T47D (cell line): ENCODE measurements around the gene GK.
"Not testable (repeated sequence)": the region's sequence is repeated elsewhere in the genome, so short reads cannot be mapped to it uniquely, and the experiment has no call there.

ENCODE experiments used
- DNase-seq, 2 experiments: peaks; one replicate each; pipeline versions ENCODE4 v3.0.0 to v3.0.0-alpha.2; 2011 to 2012; ENCODE audit warnings: low read depth in 1 of 2, low spot score in 1 of 2
- JUND ChIP-seq: IDR thresholded peaks from 2 replicates; pipeline ENCODE4 v1.6.1; 2012; ENCODE audit warnings: low read depth
- in situ Hi-C: cut with HindIII; loops from 2 replicates; pipeline ENCODE4 v1.10.0; 2016; ENCODE audit warnings: low sequenced_read_pairs, low pct_unique_long_range_greater_than_20kb

Gene GK

DNA sequence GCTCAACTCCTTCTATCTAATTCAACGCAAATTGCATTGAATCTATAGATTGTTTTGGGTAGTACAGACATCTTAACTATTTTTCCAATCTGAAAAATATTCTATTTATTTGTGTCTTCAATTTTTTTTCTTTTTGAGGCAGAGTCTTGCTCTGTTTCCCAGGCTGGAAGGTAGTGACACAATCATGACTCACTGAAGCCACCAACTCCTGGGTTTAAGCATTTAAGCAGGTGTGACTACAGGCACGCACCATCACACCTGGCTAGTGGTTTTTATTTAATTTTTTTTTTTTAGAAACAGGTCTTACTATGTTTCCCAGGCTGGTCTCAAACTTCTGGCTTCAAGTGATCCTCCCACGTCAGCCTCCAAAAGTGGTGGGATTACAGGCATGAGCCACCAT is 98.3 kb downstream of the GK start:
- in situ Hi-C loops: no loop called here
- DNase-seq: no peak
- TF ChIP-seq JUND: no peak

DNA sequence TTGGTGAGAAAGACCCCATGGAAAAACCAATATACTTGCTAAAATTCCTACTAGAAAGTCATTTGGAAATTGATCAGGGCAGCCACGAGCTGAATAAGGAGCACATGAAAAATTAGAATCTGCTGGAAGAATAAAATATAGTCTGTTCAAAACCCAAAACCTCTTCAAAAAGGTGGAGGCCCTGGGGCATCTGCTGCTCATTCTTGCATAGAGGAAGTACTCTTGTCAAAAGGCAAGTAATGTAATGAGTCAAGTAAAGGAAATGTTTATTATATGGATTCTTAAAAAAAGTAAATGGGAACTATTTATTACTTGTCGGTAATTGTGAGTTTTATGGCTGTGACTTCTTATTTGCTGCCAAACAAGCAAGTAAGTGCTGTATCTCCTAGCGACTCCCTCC is 109.5 kb downstream of the GK start:
- in situ Hi-C loops: no loop called here
- TF ChIP-seq JUND: no peak
- DNase-seq: no peak

DNA sequence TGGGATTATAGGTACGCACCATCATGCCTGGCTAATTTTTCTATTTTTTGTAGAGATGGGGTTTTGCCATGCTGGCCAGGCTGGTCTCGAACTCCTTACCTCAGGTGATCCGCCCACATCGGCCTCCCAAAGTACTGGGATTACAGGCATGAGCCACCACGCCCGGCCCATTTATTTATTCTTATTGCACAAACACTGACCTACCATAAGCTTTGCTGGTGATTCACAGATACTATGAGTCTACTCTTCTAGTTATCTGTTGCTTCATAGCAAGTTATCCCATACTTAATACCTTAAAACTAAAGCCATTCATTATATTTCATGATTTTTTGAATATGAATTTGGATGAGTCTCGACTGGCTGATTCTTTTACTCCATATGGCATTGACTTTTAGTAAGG is 120.5 kb downstream of the GK start:
- in situ Hi-C loops, DNase-seq: not testable (repeated sequence)

DNA sequence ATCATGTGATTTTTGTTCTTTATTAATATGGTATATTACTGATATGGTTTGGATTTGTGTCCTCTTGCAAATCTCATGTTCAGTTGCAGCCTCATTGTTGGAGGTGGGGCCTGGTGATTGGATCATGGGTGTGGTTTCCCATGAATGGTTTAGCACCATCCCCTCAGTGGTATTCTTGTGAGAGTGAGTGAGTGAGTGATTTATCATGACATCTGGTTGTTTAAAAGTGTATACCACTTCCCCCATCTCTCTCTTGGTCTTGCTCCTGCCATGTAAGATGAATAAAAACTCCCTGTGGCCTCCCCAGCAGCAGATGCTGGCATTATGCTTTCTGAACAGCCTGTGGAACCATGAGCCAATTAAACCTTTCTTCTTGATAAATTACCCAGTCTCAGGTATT is 124.4 kb downstream of the GK start:
- no peak for TF ChIP-seq JUND
- DNase-seq: no peak
- in situ Hi-C loops: no loop called here

DNA sequence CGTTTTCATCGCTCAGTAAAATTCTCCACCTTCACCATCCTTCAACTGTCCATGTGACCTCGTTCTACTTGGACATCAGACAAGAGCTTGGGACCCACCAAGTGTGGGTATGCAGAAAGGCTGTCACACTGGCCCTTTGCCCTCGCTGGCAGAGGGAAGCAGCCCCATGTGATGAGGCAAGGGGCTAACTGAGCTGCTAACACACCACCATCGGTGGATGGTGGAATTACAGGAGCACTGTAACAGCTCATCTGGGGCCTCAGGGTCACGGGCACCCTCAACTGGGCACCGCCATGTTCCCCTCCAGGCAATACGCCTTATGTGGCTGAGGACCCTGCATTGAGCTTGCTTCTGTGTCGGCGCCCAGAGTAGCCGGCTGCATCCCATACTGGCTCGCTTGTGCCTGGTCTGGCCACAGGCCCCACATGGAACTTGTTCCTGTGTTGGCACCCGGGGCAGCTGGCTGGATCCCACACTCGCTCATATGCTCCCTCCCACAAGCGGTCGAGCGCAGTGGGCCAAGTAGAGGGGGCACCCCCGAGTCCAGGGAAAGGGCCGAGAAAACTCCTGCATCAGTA is 126.3 kb downstream of the GK start:
- DNase-seq: no peak
- in situ Hi-C loops: no loop called here
- TF ChIP-seq JUND: no peak
